22Rv1 (cell line): ENCODE data around the gene PTPRG.

Source experiments
- H3K27ac ChIP-seq: fragments of 450-650 bp; 2 replicates; pipeline ENCODE4 v1.5.1; 2017
- CTCF ChIP-seq: fragments of 450-650 bp; IDR thresholded peaks from 2 replicates; pipeline ENCODE4 v1.5.1; 2017; ENCODE audit warnings: mild to moderate bottlenecking
- ZFX ChIP-seq: fragments of 450-650 bp; IDR thresholded peaks from 2 replicates; pipeline ENCODE4 v1.6.1; 2017; ENCODE audit warnings: antibody characterized with exemption, borderline replicate concordance

Gene PTPRG

GRCh38 chr3:61593446-61594029 lies 32.2 kb downstream of the PTPRG start:
- no peak overlapping the region for H3K27ac ChIP-seq
- TF ChIP-seq ZFX (no peak), CTCF (no peak)

- H3K27ac ChIP-seq: no peak overlapping the region
- TF ChIP-seq ZFX: no peak
Observed at GRCh38 chr3:61594144-61594963, 33.0 kb downstream of the PTPRG start.

- H3K27ac ChIP-seq: no peak overlapping the region
- TF ChIP-seq ZFX (no peak), CTCF (no peak)
Observed at GRCh38 chr3:61594964-61595285, 33.6 kb downstream of the PTPRG start.

GRCh38 chr3:61595288-61595687 lies 33.9 kb downstream of the PTPRG start:
- TF ChIP-seq CTCF (no peak), ZFX (no peak)
- H3K27ac ChIP-seq: no peak overlapping the region

- TF ChIP-seq ZFX (no peak), CTCF (no peak)
- no peak overlapping the region for H3K27ac ChIP-seq
Observed at GRCh38 chr3:61595826-61596225, 34.5 kb downstream of the PTPRG start.

- H3K27ac ChIP-seq: no peak overlapping the region
- no peak for TF ChIP-seq ZFX
- TF ChIP-seq CTCF: no peak
Observed at GRCh38 chr3:61597906-61598305, 36.5 kb downstream of the PTPRG start.

GRCh38 chr3:61600195-61600594 lies 38.8 kb downstream of the PTPRG start:
- TF ChIP-seq CTCF: no peak
- TF ChIP-seq ZFX: no peak
- H3K27ac ChIP-seq: no peak overlapping the region
